IMR-90 (cell line): ENCODE results near the gene OR2A42. TPM values are rescaled to one million over a fixed set of nuclear protein-coding genes. Genes with fewer than 3 reads are reported as not detected.
"Not testable (repeated sequence)": the region's sequence is repeated elsewhere in the genome, so short reads cannot be mapped to it uniquely, and the experiment has no call there.

ENCODE experiments used
- ATAC-seq: fragments of 200-7000 bp; cut with Tn5 transposase; 2 replicates; pipeline ENCODE4 v1.9.1; 2020; ENCODE audit warnings: low read depth, mild to moderate bottlenecking, moderate library complexity
- Bru-seq: library from RNA; stranded (reverse); fragments of 400-500 nt; gene quantifications from one replicate; lab custom pipeline; 2021; lab: Mats Ljungman, UMichigan
- BruChase-seq, 2 experiments: library from RNA; stranded (reverse); fragments of 400-500 nt; gene quantifications; one replicate each; lab custom pipeline; 2021; lab: Mats Ljungman, UMichigan
- BruUV-seq: library from RNA; stranded (reverse); fragments of 400-500 nt; replicated peaks from 2 replicates; lab custom pipeline; 2021; lab: Mats Ljungman, UMichigan
- CTCF ChIA-PET: fragments of 300-600 bp; formaldehyde crosslinking; extraction: SDS; loops from one replicate; lab custom pipeline; 2021; ENCODE audit warnings: antibody characterized with exemption; lab: Yijun Ruan, JAX
- POLR2A ChIA-PET: fragments of 300-600 bp; sonication (Branson Sonifier 250); formaldehyde crosslinking; loops from one replicate; lab custom pipeline; 2022; ENCODE audit warnings: antibody characterized with exemption; ENCODE audit not compliant: unreplicated experiment; lab: Charles Lee
- DNase-seq: peaks from one replicate; pipeline ENCODE4 v3.0.0; 2013
- H2AFZ ChIP-seq: replicated peaks from 2 replicates; pipeline ENCODE3; 2013; ENCODE audit warnings: low read length, mild to moderate bottlenecking; ENCODE audit not compliant: poor library complexity
- H2AK5ac ChIP-seq: 2 replicates; pipeline ENCODE4 v1.6.1; 2013; ENCODE audit warnings: low read depth, low read length, inconsistent platforms
- H2AK9ac ChIP-seq: replicated peaks from 2 replicates; pipeline ENCODE3; 2013; ENCODE audit warnings: mild to moderate bottlenecking, low read depth, low read length, moderate library complexity; ENCODE audit not compliant: poor library complexity
- H2BK120ac ChIP-seq: 2 replicates; pipeline ENCODE4 v1.6.1; 2013; ENCODE audit warnings: low read depth, low read length, inconsistent platforms
- H2BK15ac ChIP-seq: 3 replicates; pipeline ENCODE4 v1.6.1; 2013; ENCODE audit warnings: low read depth, low read length, inconsistent platforms
- H2BK20ac ChIP-seq: 2 replicates; pipeline ENCODE4 v1.6.1; 2013; ENCODE audit warnings: low read depth, mild to moderate bottlenecking, inconsistent platforms, low read length, moderate library complexity
- H2BK5ac ChIP-seq: 2 replicates; pipeline ENCODE4 v1.6.1; 2013; ENCODE audit warnings: mild to moderate bottlenecking, low read depth, low read length, inconsistent platforms; ENCODE audit not compliant: poor library complexity, severe bottlenecking
- H3K14ac ChIP-seq: replicated peaks from 2 replicates; pipeline ENCODE4 v1.6.1; 2013; ENCODE audit warnings: low read depth, low read length, inconsistent platforms
- H3K18ac ChIP-seq: 2 replicates; pipeline ENCODE4 v1.6.1; 2013; ENCODE audit warnings: low read depth, low read length, control low read depth
- H3K23ac ChIP-seq: 2 replicates; pipeline ENCODE4 v1.6.1; 2013; ENCODE audit warnings: low read depth, low read length, inconsistent platforms
- H3K27ac ChIP-seq: 2 replicates; pipeline ENCODE4 v1.5.1; 2013; ENCODE audit warnings: mild to moderate bottlenecking, control low read depth, low read length; ENCODE audit not compliant: insufficient read depth
- H3K27me3 ChIP-seq: 2 replicates; pipeline ENCODE4 v1.6.1; 2013; ENCODE audit warnings: low read length; ENCODE audit not compliant: control insufficient read depth, insufficient read depth
- H3K36me3 ChIP-seq: 2 replicates; pipeline ENCODE4 v1.6.1; 2013; ENCODE audit warnings: low read length, mixed read lengths; ENCODE audit not compliant: control insufficient read depth, insufficient read depth
- H3K4ac ChIP-seq: 2 replicates; pipeline ENCODE4 v1.6.1; 2013; ENCODE audit warnings: low read depth, low read length, inconsistent platforms
- H3K4me1 ChIP-seq: 2 replicates; pipeline ENCODE4 v1.6.1; 2013; ENCODE audit warnings: low read length, mixed read lengths; ENCODE audit not compliant: control insufficient read depth, insufficient read depth
- H3K4me2 ChIP-seq: 2 replicates; pipeline ENCODE4 v1.6.1; 2013; ENCODE audit warnings: low read depth, mild to moderate bottlenecking, control low read depth, low read length, moderate library complexity
- H3K4me3 ChIP-seq: 2 replicates; pipeline ENCODE4 v1.5.1; 2013; ENCODE audit warnings: low read depth, mild to moderate bottlenecking, control low read depth, low read length, moderate library complexity; ENCODE audit not compliant: insufficient read depth
- H3K56ac ChIP-seq: 2 replicates; pipeline ENCODE4 v1.6.1; 2013; ENCODE audit warnings: low read length, inconsistent platforms; ENCODE audit not compliant: insufficient read depth; ENCODE audit errors: extremely low read depth
- H3K79me1 ChIP-seq, 2 experiments: 2 replicates each; pipeline ENCODE4 v1.6.1; 2013; ENCODE audit warnings: low read length in 2 of 2, inconsistent platforms in 1 of 2, low read depth in 1 of 2
- H3K9ac ChIP-seq: 2 replicates; pipeline ENCODE4 v1.6.1; 2013; ENCODE audit warnings: low read depth, low read length, control low read depth
- H3K9me1 ChIP-seq: 2 replicates; pipeline ENCODE4 v1.6.1; 2013; ENCODE audit warnings: low read length, inconsistent platforms; ENCODE audit not compliant: insufficient read depth
- H3K9me3 ChIP-seq: 2 replicates; pipeline ENCODE4 v1.6.1; 2013; ENCODE audit warnings: low read length; ENCODE audit not compliant: control insufficient read depth, insufficient read depth
- H4K20me1 ChIP-seq: 2 replicates; pipeline ENCODE4 v1.6.1; 2013; ENCODE audit warnings: low read length, inconsistent platforms; ENCODE audit not compliant: insufficient read depth
- H4K5ac ChIP-seq: 2 replicates; pipeline ENCODE4 v1.6.1; 2013; ENCODE audit warnings: mild to moderate bottlenecking, low read depth, low read length, control low read depth
- H4K8ac ChIP-seq, 2 experiments: 2 replicates each; pipeline ENCODE4 v1.6.1; 2013; ENCODE audit warnings: low read depth in 2 of 2, low read length in 2 of 2, control low read depth in 1 of 2, inconsistent platforms in 1 of 2
- H4K91ac ChIP-seq: 2 replicates; pipeline ENCODE4 v1.6.1; 2013; ENCODE audit warnings: low read depth, low read length, inconsistent platforms; ENCODE audit not compliant: insufficient read depth
- WGBS, 2 experiments: methylation state at CpG; one replicate each; pipeline versions ENCODE4 v1.1.5 to v1.1.7; 2013; ENCODE audit warnings: missing lambda C conversion rate in 2 of 2; ENCODE audit not compliant: insufficient read length in 1 of 2; ENCODE audit errors: extremely low coverage in 2 of 2; 5-methylcytosine and 5-hydroxymethylcytosine counted together
- dilution Hi-C: fragments of 300-500 bp; cut with HindIII; formaldehyde crosslinking; loops from one replicate; pipeline ENCODE4 v1.14.3; 2018; ENCODE audit warnings: low sequenced_read_pairs; ENCODE audit not compliant: unreplicated experiment
- in situ Hi-C: fragments of 300-500 bp; cut with MboI; formaldehyde crosslinking; loops from 3 replicates; pipeline ENCODE4 v1.14.3; 2019; ENCODE audit warnings: low sequenced_read_pairs, inconsistent platforms, mixed read lengths
- intact Hi-C: fragments of 100-400 bp; cut with micrococcal nuclease; formaldehyde crosslinking; loops from 2 replicates; pipeline ENCODE4 v1.10.0; 2022
- long read RNA-seq: library from polyadenylated mRNA; unstranded; transcript quantifications from one replicate; pipeline ENCODE4 v2.0.0, GENCODE V29; 2021; ENCODE audit not compliant: unreplicated experiment
- polyA plus RNA-seq, 3 experiments: library from polyadenylated mRNA; depleted of rRNA; stranded (reverse); fragments of >200 nt; gene quantifications; 2 replicates each; pipeline ENCODE4 v1.2.3, GENCODE V29; 2012; ENCODE audit warnings: low replicate concordance in 1 of 3
- total RNA-seq: library from RNA; depleted of rRNA; stranded (reverse); fragments of >200 nt; gene quantifications from 2 replicates; pipeline ENCODE4 v1.2.3, GENCODE V29; 2012; rRNA removed

The OR2A42 gene, protein sequence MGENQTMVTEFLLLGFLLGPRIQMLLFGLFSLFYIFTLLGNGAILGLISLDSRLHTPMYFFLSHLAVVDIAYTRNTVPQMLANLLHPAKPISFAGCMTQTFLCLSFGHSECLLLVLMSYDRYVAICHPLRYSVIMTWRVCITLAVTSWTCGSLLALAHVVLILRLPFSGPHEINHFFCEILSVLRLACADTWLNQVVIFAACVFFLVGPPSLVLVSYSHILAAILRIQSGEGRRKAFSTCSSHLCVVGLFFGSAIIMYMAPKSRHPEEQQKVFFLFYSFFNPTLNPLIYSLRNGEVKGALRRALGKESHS
- total RNA-seq (not detected in 2 replicates), polyA plus RNA-seq (2012; rRNA removed) (not detected in 2 replicates), Bru-seq, nascent RNA (not detected), BruChase-seq, experiment 1, labeled RNA remaining after a 6-hour chase (percentile 10 among the genes with signal in this experiment), BruChase-seq, experiment 2, labeled RNA remaining after a 2-hour chase (not detected)
- not detected in 2 replicates for polyA plus RNA-seq (2012; cell fraction: cytosol; rRNA removed)
- not detected in 2 replicates for polyA plus RNA-seq (2012; cell fraction: nucleus; rRNA removed; ENCODE audit: low replicate concordance)
- long read RNA-seq, result 0 reads

DNA sequence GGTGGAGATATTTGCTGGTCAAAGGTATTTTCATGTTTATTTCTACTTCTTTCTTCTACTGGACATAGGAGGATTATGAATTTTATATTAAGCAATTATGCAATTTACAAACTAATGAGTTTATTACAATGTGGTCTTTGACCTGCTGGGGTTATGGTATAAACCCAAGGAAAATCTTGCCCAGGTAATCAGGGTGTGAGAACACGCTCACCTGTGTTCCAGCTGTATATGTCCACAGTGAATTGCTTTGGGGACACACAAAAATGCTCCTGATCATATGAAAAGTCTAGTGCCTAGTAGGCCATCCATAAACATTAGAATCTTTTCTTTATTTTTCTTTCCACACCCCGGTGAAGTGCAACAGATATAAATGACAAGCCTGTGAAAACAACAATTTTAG lies at the start of gene OR2A42:
Gene OR2A42 (minus strand): TSS at position 241 of the 400 bp plus-strand sequence. CDS start 6,762 bp downstream, outside the sequence.
- H2AK5ac ChIP-seq, CTCF ChIA-PET, H3K4me1 ChIP-seq, H3K4me2 ChIP-seq, H2BK5ac ChIP-seq, H3K36me3 ChIP-seq, H3K9me1 ChIP-seq, H3K9ac ChIP-seq, DNase-seq, in situ Hi-C loops, H4K5ac ChIP-seq, H3K27me3 ChIP-seq, H3K56ac ChIP-seq, H2AFZ ChIP-seq, dilution Hi-C loops, H3K27ac ChIP-seq, intact Hi-C loops, BruUV-seq, POLR2A ChIA-PET, ATAC-seq, H3K14ac ChIP-seq, H3K18ac ChIP-seq, H3K23ac ChIP-seq, H2BK15ac ChIP-seq, H2BK20ac ChIP-seq, H2AK9ac ChIP-seq, H3K4me3 ChIP-seq, H4K91ac ChIP-seq, H4K8ac ChIP-seq, H2BK120ac ChIP-seq, H4K20me1 ChIP-seq, H3K79me1 ChIP-seq, H3K4ac ChIP-seq, H3K9me3 ChIP-seq: not testable (repeated sequence)
- WGBS, 2 experiments, result no CpG with 5 or more reads among the region's 2 CpGs

DNA sequence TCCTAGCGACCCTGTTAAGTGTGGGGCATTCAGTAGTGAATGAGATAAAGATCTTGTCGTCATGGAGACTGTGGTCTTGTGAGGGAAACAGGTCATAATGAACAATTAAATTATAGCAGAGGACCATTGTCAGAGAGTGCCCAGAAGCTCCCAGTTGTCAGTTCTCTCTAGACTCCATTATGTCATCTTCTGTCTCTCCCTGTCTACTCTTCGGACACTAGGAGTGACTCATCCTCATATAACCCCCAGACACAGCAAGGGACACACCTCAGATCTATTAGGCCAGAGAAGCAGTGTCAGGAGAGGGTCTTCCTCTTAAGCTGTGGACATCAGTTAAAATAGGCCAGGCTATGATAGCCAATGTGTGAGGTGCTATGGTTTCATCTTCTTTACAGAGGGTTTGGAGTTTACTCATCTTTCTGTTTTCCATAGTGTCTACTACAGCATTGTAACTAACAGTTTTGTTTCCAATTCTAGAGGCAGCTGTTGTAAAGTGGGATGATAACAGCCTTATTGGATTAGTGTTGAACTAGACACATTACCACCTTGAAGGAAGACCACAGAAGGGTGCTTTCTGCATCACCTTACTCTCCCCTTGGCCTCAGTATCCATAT lies 47.9 kb upstream of the OR2A42 start:
- H2AK5ac ChIP-seq, H2BK15ac ChIP-seq, H2BK120ac ChIP-seq, ATAC-seq, POLR2A ChIA-PET, H4K8ac ChIP-seq, H3K4me3 ChIP-seq, intact Hi-C loops, H3K9me1 ChIP-seq, H3K36me3 ChIP-seq, dilution Hi-C loops, H2BK20ac ChIP-seq, H3K27me3 ChIP-seq, CTCF ChIA-PET, H3K56ac ChIP-seq, in situ Hi-C loops, H4K5ac ChIP-seq, H2AFZ ChIP-seq, H3K4me2 ChIP-seq, H2AK9ac ChIP-seq, DNase-seq, H3K4ac ChIP-seq, H3K9me3 ChIP-seq, H3K18ac ChIP-seq, H3K9ac ChIP-seq, H3K23ac ChIP-seq, H2BK5ac ChIP-seq, H3K4me1 ChIP-seq, H3K79me1 ChIP-seq, BruUV-seq, H3K27ac ChIP-seq, H4K91ac ChIP-seq, H4K20me1 ChIP-seq, H3K14ac ChIP-seq: not testable (repeated sequence)
- no CpG with 5 or more reads among the region's 3 CpGs for WGBS, 2 experiments
